Adrenal gland (tissue), 5 donors: Measurements from ENCODE around the gene UCHL3.

ENCODE experiments used
- POLR2A ChIP-seq, 2 donors: fragments of 450-650 bp; IDR thresholded peaks; one replicate each; pipeline ENCODE4 v1.6.1; 2017; ENCODE audit warnings: antibody characterized with exemption in 2 of 2, mild to moderate bottlenecking in 2 of 2, moderate library complexity in 1 of 2
- TF ChIP-seq, protein P1 (sequence below), 6 experiments: fragments of 450-650 bp in 4 of 6; fragments of 200-600 bp in 2 of 6; sonication (generic) in 1 of 6; IDR thresholded peaks; 1 replicate in 5 of 6; 2 replicates in 1 of 6; pipeline versions ENCODE4 v1.5.1 to v1.8.0; 2016 to 2021; ENCODE audit warnings: antibody characterized with exemption in 6 of 6, mild to moderate bottlenecking in 2 of 6, moderate library complexity in 1 of 6
- donor health status: DM: no; HTN: no; CAD: no.

DNA sequence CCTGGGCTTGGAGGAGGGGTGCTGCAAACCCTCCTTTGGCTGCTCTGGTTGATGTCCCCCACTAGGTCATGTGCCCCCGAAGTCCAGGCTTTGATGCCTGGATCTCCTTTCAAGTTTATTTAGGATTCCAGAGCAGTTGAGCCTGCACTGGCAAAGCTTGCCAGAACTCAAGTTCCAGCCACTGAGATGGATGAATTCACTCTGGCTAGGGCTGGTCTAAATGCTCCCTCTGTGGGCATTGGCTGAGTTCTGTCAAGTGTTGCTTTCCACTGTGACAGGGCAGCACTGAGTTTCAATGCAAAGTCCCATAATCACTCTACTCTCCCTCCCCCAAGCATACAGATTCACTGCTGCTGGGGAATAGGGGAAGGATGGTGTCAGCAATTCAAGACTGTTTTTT is 68.7 kb downstream of the UCHL3 start:
- TF ChIP-seq, protein P1, sequence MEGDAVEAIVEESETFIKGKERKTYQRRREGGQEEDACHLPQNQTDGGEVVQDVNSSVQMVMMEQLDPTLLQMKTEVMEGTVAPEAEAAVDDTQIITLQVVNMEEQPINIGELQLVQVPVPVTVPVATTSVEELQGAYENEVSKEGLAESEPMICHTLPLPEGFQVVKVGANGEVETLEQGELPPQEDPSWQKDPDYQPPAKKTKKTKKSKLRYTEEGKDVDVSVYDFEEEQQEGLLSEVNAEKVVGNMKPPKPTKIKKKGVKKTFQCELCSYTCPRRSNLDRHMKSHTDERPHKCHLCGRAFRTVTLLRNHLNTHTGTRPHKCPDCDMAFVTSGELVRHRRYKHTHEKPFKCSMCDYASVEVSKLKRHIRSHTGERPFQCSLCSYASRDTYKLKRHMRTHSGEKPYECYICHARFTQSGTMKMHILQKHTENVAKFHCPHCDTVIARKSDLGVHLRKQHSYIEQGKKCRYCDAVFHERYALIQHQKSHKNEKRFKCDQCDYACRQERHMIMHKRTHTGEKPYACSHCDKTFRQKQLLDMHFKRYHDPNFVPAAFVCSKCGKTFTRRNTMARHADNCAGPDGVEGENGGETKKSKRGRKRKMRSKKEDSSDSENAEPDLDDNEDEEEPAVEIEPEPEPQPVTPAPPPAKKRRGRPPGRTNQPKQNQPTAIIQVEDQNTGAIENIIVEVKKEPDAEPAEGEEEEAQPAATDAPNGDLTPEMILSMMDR (IDR thresholded peaks at IDR 0.05), result no peak
- no peak for TF ChIP-seq POLR2A (IDR thresholded peaks at IDR 0.05)
